WTC11 (cell line): Measurements from ENCODE around the gene SPOCK2. TPM values are rescaled to one million over a fixed set of nuclear protein-coding genes. Genes with fewer than 3 reads are reported as not detected.

Experiments used
- ATAC-seq: fragments of 200-7000 bp; cut with Tn5 transposase; 2 replicates; pipeline ENCODE4 v1.10.0; 2021; ENCODE audit warnings: mild to moderate bottlenecking, moderate library complexity
- CTCF ChIA-PET: fragments of 300-600 bp; sonication (Branson Sonifier 250); formaldehyde crosslinking; loops from one replicate; lab custom pipeline; 2021; ENCODE audit warnings: antibody characterized with exemption; lab: Charles Lee
- POLR2A ChIA-PET: fragments of 350-600 bp; sonication (Branson Sonifier 250); formaldehyde crosslinking; loops from one replicate; lab custom pipeline; 2021; ENCODE audit warnings: antibody characterized with exemption; lab: Charles Lee
- DNase-seq: peaks from one replicate; pipeline ENCODE4 v3.0.0; 2021; ENCODE audit warnings: low spot score
- H3K27ac Mint-ChIP-seq: 2 replicates; pipeline ENCODE4 v1.8.0; 2021; ENCODE audit warnings: mixed read lengths
- H3K27me3 Mint-ChIP-seq: 2 replicates; pipeline ENCODE4 v1.8.0; 2021; ENCODE audit warnings: low read depth, mild to moderate bottlenecking, moderate library complexity, mixed read lengths
- H3K36me3 Mint-ChIP-seq: 2 replicates; pipeline ENCODE4 v1.8.0; 2021; ENCODE audit warnings: mixed read lengths
- H3K4me1 Mint-ChIP-seq: 2 replicates; pipeline ENCODE4 v1.8.0; 2022; ENCODE audit warnings: mixed read lengths
- H3K4me3 Mint-ChIP-seq: 2 replicates; pipeline ENCODE4 v1.8.0; 2021; ENCODE audit warnings: mild to moderate bottlenecking, moderate library complexity, mixed read lengths
- H3K9me3 Mint-ChIP-seq: 2 replicates; pipeline ENCODE4 v1.8.0; 2021; ENCODE audit warnings: mixed read lengths
- CDX4 ChIP-seq: fragments of 250-450 bp; sonication (Bioruptor Pico); IDR thresholded peaks from 2 replicates; pipeline ENCODE4 v1.9.0; 2021; ENCODE audit warnings: moderate library complexity, mild to moderate bottlenecking, inconsistent platforms, borderline replicate concordance
- CTCF ChIP-seq: fragments of 200-600 bp; IDR thresholded peaks from 2 replicates; pipeline ENCODE4 v1.8.0; 2022; ENCODE audit warnings: antibody characterized with exemption
- GRHL2 ChIP-seq: fragments of 250-450 bp; sonication (Bioruptor Pico); IDR thresholded peaks from 2 replicates; pipeline ENCODE4 v1.8.0; 2022; ENCODE audit warnings: mild to moderate bottlenecking, moderate library complexity; ENCODE audit not compliant: insufficient replicate concordance, severe bottlenecking
- GTF2I ChIP-seq: fragments of 250-450 bp; sonication (Bioruptor Pico); conservative IDR thresholded peaks from 2 replicates; pipeline ENCODE4 v1.4.0; 2021; ENCODE audit warnings: mild to moderate bottlenecking
- HMGA2 ChIP-seq: fragments of 250-450 bp; sonication (Bioruptor Pico); IDR thresholded peaks from 2 replicates; pipeline ENCODE4 v1.4.0; 2021; ENCODE audit warnings: mild to moderate bottlenecking, moderate library complexity
- HMGXB4 ChIP-seq: sonication (generic); formaldehyde crosslinking; IDR thresholded peaks from 2 replicates; pipeline ENCODE4 v1.8.1; 2023; ENCODE audit warnings: mild to moderate bottlenecking, moderate library complexity, missing genetic modification reagents
- IRF2 ChIP-seq: sonication (generic); formaldehyde crosslinking; IDR thresholded peaks from 2 replicates; pipeline ENCODE4 v1.8.0; 2022; ENCODE audit warnings: low read depth, missing genetic modification reagents, borderline replicate concordance
- JUN ChIP-seq: sonication (generic); formaldehyde crosslinking; IDR thresholded peaks from 2 replicates; pipeline ENCODE4 v1.8.0; 2023; ENCODE audit warnings: mild to moderate bottlenecking, missing genetic modification reagents
- MAX ChIP-seq: sonication (generic); formaldehyde crosslinking; IDR thresholded peaks from 2 replicates; pipeline ENCODE4 v1.8.0; 2022; ENCODE audit warnings: mild to moderate bottlenecking, missing genetic modification reagents
- NFATC4 ChIP-seq: fragments of 250-450 bp; sonication (Bioruptor Pico); IDR thresholded peaks from 2 replicates; pipeline ENCODE4 v1.9.0; 2021; ENCODE audit warnings: mild to moderate bottlenecking
- NFE2L1 ChIP-seq: sonication (generic); formaldehyde crosslinking; IDR thresholded peaks from 2 replicates; pipeline ENCODE4 v1.8.1; 2023; ENCODE audit warnings: missing genetic modification reagents
- PRDM15 ChIP-seq: sonication (generic); formaldehyde crosslinking; IDR thresholded peaks from 2 replicates; pipeline ENCODE4 v1.8.0; 2022; ENCODE audit warnings: missing genetic modification reagents
- RELA ChIP-seq: sonication (generic); formaldehyde crosslinking; IDR thresholded peaks from 2 replicates; pipeline ENCODE4 v1.8.1; 2022; ENCODE audit warnings: missing genetic modification reagents, mild to moderate bottlenecking, borderline replicate concordance
- SMAD4 ChIP-seq: sonication (generic); formaldehyde crosslinking; IDR thresholded peaks from 2 replicates; pipeline ENCODE4 v1.8.0; 2022; ENCODE audit warnings: mild to moderate bottlenecking, missing genetic modification reagents
- TEAD1 ChIP-seq: sonication (generic); formaldehyde crosslinking; IDR thresholded peaks from 2 replicates; pipeline ENCODE4 v1.8.0; 2022; ENCODE audit warnings: mild to moderate bottlenecking, missing genetic modification reagents
- TP53 ChIP-seq: sonication (generic); formaldehyde crosslinking; IDR thresholded peaks from 2 replicates; pipeline ENCODE4 v1.8.1; 2023; ENCODE audit warnings: mild to moderate bottlenecking, missing genetic modification reagents
- ZBTB43 ChIP-seq: sonication (generic); formaldehyde crosslinking; IDR thresholded peaks from 2 replicates; pipeline ENCODE4 v1.8.1; 2023; ENCODE audit warnings: mild to moderate bottlenecking, missing genetic modification reagents
- ZNF263 ChIP-seq: sonication (generic); formaldehyde crosslinking; IDR thresholded peaks from 2 replicates; pipeline ENCODE4 v1.8.1; 2022; ENCODE audit warnings: low read depth, mild to moderate bottlenecking, moderate library complexity, missing genetic modification reagents
- ZNF425 ChIP-seq: fragments of 250-450 bp; sonication (Bioruptor Pico); conservative IDR thresholded peaks from 2 replicates; pipeline ENCODE4 v1.9.0; 2021; ENCODE audit warnings: mild to moderate bottlenecking
- total RNA-seq: library from RNA; stranded (reverse); gene quantifications from 3 replicates; pipeline ENCODE4 v1.2.3, GENCODE V29; 2021

SPOCK2 gene
- total RNA-seq, 1 experiment from 2014 or later: 4.7 TPM

GRCh38 chr10:72043016-72043834 lies 45.1 kb downstream of the SPOCK2 start:
- ChIA-PET POLR2A (no interaction called here), CTCF (interaction anchor here (1.2 to 2.1 kb wide), 5 partner anchors 27 to 147 kb away, joined by 3 to 10 read pairs (median 6); partner anchors contain the start of gene CHST3)
- H3K4me1 Mint-ChIP-seq: peaks cover 8% of the 10 kb centered on the region
- no peaks in the 10 kb centered on the region for H3K36me3 Mint-ChIP-seq
- peak; percentile 26; the same call in 1 of the 2 replicates for ATAC-seq
- no peaks in the 10 kb centered on the region for H3K9me3 Mint-ChIP-seq
- H3K27ac Mint-ChIP-seq: no peak overlapping the region
- no peaks in the 10 kb centered on the region for H3K27me3 Mint-ChIP-seq
- H3K4me3 Mint-ChIP-seq: no peak overlapping the region
- no peak for TF ChIP-seq GTF2I
- no peak for DNase-seq

- ChIA-PET CTCF (interaction anchor here (1.0 to 2.5 kb wide), 2 partner anchors 145 kb away, joined by 3 to 7 read pairs; no protein-coding TSS in a partner anchor), POLR2A (interaction anchor here (0.6 kb wide), 1 partner anchor 11 kb away, joined by 3 read pairs; no protein-coding TSS in a partner anchor)
- Mint-ChIP-seq H3K27ac (peak overlapping the region; percentile 53; the same call in 1 of the 2 replicates), H3K4me1 (peaks cover 17% of the 10 kb centered on the region), H3K9me3 (no peaks in the 10 kb centered on the region), H3K4me3 (no peak overlapping the region), H3K27me3 (no peaks in the 10 kb centered on the region), H3K36me3 (no peaks in the 10 kb centered on the region)
- TF ChIP-seq TEAD1 (CRISPR knock-in tag): no peak
- no peak for TF ChIP-seq NFATC4 (CRISPR knock-in tag)
- no peak for TF ChIP-seq ZNF425 (CRISPR knock-in tag)
- no peak for DNase-seq
- ATAC-seq: no peak
These were observed 46.9 kb downstream of the SPOCK2 start for GRCh38 chr10:72041491-72041890.

- no peak overlapping the region for H3K27ac Mint-ChIP-seq
- H3K27me3 Mint-ChIP-seq: no peaks in the 10 kb centered on the region; the same call in 1 of the 2 replicates
- no peak for DNase-seq
- H3K4me3 Mint-ChIP-seq: no peak overlapping the region
- CTCF ChIA-PET: interaction anchor here (1.6 to 2.5 kb wide), 3 partner anchors 10 to 143 kb away, joined by 3 to 16 read pairs (median 7); no protein-coding TSS in a partner anchor
- POLR2A ChIA-PET: no interaction called here
- no peak for ATAC-seq
- no peaks in the 10 kb centered on the region for H3K36me3 Mint-ChIP-seq
- no peaks in the 10 kb centered on the region for H3K9me3 Mint-ChIP-seq
- peaks cover 17% of the 10 kb centered on the region for H3K4me1 Mint-ChIP-seq
- TF ChIP-seq HMGA2 (CRISPR knock-in tag): no peak
- TF ChIP-seq RELA: no peak
- TF ChIP-seq CTCF: no peak
- TF ChIP-seq ZBTB43 (CRISPR knock-in tag): no peak
- no peak for TF ChIP-seq SMAD4 (CRISPR knock-in tag)
- TF ChIP-seq IRF2 (CRISPR knock-in tag): no peak
- no peak for TF ChIP-seq GRHL2 (CRISPR knock-in tag)
- TF ChIP-seq MAX (CRISPR knock-in tag): no peak
- TF ChIP-seq JUN (CRISPR knock-in tag): no peak
- no peak for TF ChIP-seq TP53 (CRISPR knock-in tag)
- no peak for TF ChIP-seq CDX4 (CRISPR knock-in tag)
- TF ChIP-seq NFE2L1: no peak
- TF ChIP-seq HMGXB4 (CRISPR knock-in tag): no peak
- no peak for TF ChIP-seq ZNF263 (CRISPR knock-in tag)
- no peak for TF ChIP-seq PRDM15 (CRISPR knock-in tag)
These were observed 49.0 kb downstream of the SPOCK2 start for GRCh38 chr10:72039377-72039776.
